ENCODE results near the gene GUCY1A2.

- TF ChIP-seq CTCF (IDR thresholded peaks at IDR 0.05) (no peak), POLR2A (IDR thresholded peaks at IDR 0.05) (no peak), POLR2AphosphoS5 (IDR thresholded peaks at IDR 0.05) (no peak)
These were observed 12.0 kb downstream of the GUCY1A2 start for GRCh38 chr11:107006076-107006833.

Measured in transverse colon (tissue), 4 donors.